KMS-11 (cell line): Measurements from ENCODE around the gene ZIC2.
"Not testable (repeated sequence)": the region's sequence is repeated elsewhere in the genome, so short reads cannot be mapped to it uniquely, and the experiment has no call there.

Experiments used
- H2AFZ ChIP-seq: fragments of 200-600 bp; sonication (generic); 2 replicates; pipeline ENCODE4 v1.6.1; 2016; ENCODE audit warnings: antibody characterized with exemption, mixed run types, low read depth
- H3K27ac ChIP-seq: fragments of 200-600 bp; sonication (generic); 2 replicates; pipeline ENCODE4 v1.6.1; 2016; ENCODE audit warnings: mild to moderate bottlenecking, mixed run types
- H3K27me3 ChIP-seq: fragments of 200-600 bp; sonication (generic); 2 replicates; pipeline ENCODE4 v1.6.1; 2017; ENCODE audit warnings: mild to moderate bottlenecking, low read depth, mixed run types, moderate library complexity; ENCODE audit not compliant: insufficient read depth
- H3K36me3 ChIP-seq: fragments of 200-600 bp; sonication (generic); 2 replicates; pipeline ENCODE4 v1.6.1; 2017; ENCODE audit warnings: mild to moderate bottlenecking, mixed run types; ENCODE audit not compliant: insufficient read depth
- H3K4me1 ChIP-seq: fragments of 200-600 bp; sonication (generic); 2 replicates; pipeline ENCODE4 v1.6.1; 2016; ENCODE audit warnings: mild to moderate bottlenecking, low read depth, mixed run types; ENCODE audit not compliant: poor library complexity, severe bottlenecking
- H3K4me2 ChIP-seq: fragments of 200-600 bp; sonication (generic); 2 replicates; pipeline ENCODE4 v1.7.0; 2016; ENCODE audit warnings: mild to moderate bottlenecking, mixed run types
- H3K4me3 ChIP-seq: fragments of 200-600 bp; sonication (generic); IDR thresholded peaks from 2 replicates; pipeline ENCODE4 v1.6.1; 2017; ENCODE audit warnings: low read depth, low read length, mixed read lengths; ENCODE audit not compliant: insufficient read depth
- H3K79me2 ChIP-seq: fragments of 200-600 bp; sonication (generic); 2 replicates; pipeline ENCODE4 v1.6.1; 2016; ENCODE audit warnings: low read depth, mixed run types; ENCODE audit not compliant: insufficient read depth
- H3K9ac ChIP-seq: fragments of 200-600 bp; sonication (generic); 2 replicates; pipeline ENCODE4 v1.6.1; 2016; ENCODE audit warnings: mild to moderate bottlenecking, mixed run types
- H4K20me1 ChIP-seq: fragments of 200-600 bp; sonication (generic); 2 replicates; pipeline ENCODE4 v1.6.1; 2016; ENCODE audit warnings: mild to moderate bottlenecking, mixed run types; ENCODE audit not compliant: insufficient read depth
- TF ChIP-seq, protein P1 (sequence below): fragments of 200-600 bp; sonication (generic); conservative IDR thresholded peaks from 2 replicates; pipeline ENCODE4 v1.6.1; 2017; ENCODE audit warnings: low read depth, mild to moderate bottlenecking, antibody characterized with exemption, low read length, moderate library complexity, mixed read lengths

The ZIC2 gene

DNA sequence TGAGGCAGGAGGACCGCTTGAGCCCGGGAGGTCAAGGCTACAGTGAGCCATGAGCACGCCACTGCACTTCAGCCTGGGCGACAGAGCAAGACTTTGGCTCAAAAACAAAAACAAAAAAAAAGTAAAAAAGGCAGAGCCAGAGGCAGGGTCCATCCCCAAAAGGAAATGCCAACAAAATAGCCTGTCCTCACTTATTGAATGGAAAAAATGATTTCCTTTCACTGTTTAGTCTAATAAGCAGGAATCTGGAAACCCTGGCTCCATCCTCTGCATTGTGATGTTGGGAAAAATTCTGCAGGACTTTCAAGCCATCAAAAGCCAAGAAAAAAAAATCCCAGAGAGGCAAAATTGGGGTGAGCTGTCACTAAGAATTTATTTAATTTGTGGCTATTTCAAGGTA, 33.2 kb upstream of the ZIC2 start:
- no peaks in the 10 kb centered on the region for H3K36me3 ChIP-seq
- H3K4me2 ChIP-seq = no peak overlapping the region
- H2AFZ ChIP-seq = no peak overlapping the region
- H3K27ac ChIP-seq = no peak overlapping the region
- H3K79me2 ChIP-seq = no peaks in the 10 kb centered on the region
- no peaks in the 10 kb centered on the region for H4K20me1 ChIP-seq
- no peaks in the 10 kb centered on the region for H3K27me3 ChIP-seq
- TF ChIP-seq, protein P1, sequence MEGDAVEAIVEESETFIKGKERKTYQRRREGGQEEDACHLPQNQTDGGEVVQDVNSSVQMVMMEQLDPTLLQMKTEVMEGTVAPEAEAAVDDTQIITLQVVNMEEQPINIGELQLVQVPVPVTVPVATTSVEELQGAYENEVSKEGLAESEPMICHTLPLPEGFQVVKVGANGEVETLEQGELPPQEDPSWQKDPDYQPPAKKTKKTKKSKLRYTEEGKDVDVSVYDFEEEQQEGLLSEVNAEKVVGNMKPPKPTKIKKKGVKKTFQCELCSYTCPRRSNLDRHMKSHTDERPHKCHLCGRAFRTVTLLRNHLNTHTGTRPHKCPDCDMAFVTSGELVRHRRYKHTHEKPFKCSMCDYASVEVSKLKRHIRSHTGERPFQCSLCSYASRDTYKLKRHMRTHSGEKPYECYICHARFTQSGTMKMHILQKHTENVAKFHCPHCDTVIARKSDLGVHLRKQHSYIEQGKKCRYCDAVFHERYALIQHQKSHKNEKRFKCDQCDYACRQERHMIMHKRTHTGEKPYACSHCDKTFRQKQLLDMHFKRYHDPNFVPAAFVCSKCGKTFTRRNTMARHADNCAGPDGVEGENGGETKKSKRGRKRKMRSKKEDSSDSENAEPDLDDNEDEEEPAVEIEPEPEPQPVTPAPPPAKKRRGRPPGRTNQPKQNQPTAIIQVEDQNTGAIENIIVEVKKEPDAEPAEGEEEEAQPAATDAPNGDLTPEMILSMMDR = no peak
- no peak overlapping the region for H3K9ac ChIP-seq
- no peak overlapping the region for H3K4me3 ChIP-seq
- no peaks in the 10 kb centered on the region for H3K4me1 ChIP-seq

DNA sequence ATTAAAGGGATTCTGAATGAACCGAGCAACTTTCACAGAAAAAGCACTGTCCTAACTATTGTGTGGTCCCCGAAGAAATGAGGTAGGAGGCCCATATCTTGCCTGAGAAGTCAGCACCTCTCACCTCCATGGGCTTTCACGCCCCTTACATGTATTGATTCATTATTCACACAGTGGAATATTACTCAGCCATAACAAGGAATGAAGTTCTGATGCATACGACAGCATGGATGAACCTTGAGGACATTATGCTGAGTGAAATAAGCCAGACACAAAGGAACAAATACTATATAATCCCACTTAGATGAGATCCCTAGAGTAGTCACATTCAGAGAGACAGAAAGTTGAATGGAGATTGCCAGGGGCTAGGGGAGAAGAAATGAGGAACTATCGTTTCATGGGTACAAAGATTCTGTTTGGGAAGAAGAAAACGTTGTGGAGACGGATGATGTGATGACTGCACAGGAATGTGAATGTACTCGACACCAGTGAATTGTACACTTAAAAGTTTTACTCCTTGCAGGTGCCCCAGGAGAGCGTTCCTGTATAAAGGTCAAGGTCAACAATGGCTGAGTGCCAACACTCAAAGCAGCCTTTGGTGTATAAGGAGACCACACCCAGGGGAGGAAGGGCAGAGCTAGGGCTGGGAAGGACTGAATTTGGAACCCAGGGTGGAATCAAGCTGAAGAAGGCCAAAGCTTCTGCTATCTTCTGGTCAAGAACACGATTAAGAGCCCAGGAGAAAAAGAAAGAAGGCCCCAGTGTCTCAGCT, 32.5 kb upstream of the ZIC2 start:
- Histone ChIP-seq H3K4me2 (no peak overlapping the region), H3K79me2 (no peaks in the 10 kb centered on the region), H3K27ac (no peak overlapping the region), H3K36me3 (no peaks in the 10 kb centered on the region), H3K27me3 (no peaks in the 10 kb centered on the region), H3K9ac (no peak overlapping the region), H4K20me1 (no peaks in the 10 kb centered on the region), H3K4me1 (no peaks in the 10 kb centered on the region), H2AFZ (no peak overlapping the region), H3K4me3 (no peak overlapping the region)
- TF ChIP-seq, protein P1 = no peak

DNA sequence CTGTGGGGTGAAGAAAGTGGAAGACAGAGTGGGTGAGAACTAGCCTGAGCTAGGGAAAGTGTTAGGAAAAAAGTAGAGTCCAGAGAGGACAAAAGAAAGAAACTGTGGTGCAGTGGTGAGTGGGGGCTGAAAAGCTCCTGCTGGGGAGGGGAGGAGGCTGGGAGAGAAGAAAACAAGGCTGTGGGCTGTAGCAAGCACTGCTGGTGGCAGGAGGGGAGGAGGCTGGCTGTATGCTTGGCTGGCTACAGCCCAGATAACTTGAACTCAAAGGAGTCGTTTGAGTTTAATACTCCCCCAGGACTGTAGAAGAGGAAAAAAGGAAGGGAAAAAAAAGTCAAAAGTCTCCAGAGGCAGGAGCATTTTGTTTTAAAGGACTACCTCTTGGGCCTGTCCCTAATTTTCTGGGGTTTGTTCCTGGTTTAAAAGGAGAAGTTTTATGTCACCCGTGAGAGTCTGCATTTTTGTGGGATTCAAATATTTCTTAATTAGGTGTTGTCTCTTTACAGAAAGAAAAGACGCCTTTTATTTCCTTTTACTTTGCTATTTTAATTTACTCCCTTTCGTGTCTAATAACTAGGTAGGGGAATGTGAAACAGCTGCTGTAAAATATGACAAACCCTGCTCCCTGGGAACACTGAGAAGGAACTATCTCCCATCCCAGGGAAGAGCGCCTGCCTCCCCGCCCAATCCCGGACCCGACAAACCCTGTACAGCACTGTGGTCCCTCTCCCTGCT, 31.7 kb upstream of the ZIC2 start:
- no peak overlapping the region for H3K9ac ChIP-seq
- H3K27me3 ChIP-seq = no peaks in the 10 kb centered on the region
- no peak overlapping the region for H2AFZ ChIP-seq
- no peaks in the 10 kb centered on the region for H3K4me1 ChIP-seq
- no peaks in the 10 kb centered on the region for H3K79me2 ChIP-seq
- H3K36me3 ChIP-seq = no peaks in the 10 kb centered on the region
- H3K4me3 ChIP-seq = no peak overlapping the region
- no peak overlapping the region for H3K27ac ChIP-seq
- no peaks in the 10 kb centered on the region for H4K20me1 ChIP-seq
- H3K4me2 ChIP-seq = no peak overlapping the region
- TF ChIP-seq, protein P1 = no peak

DNA sequence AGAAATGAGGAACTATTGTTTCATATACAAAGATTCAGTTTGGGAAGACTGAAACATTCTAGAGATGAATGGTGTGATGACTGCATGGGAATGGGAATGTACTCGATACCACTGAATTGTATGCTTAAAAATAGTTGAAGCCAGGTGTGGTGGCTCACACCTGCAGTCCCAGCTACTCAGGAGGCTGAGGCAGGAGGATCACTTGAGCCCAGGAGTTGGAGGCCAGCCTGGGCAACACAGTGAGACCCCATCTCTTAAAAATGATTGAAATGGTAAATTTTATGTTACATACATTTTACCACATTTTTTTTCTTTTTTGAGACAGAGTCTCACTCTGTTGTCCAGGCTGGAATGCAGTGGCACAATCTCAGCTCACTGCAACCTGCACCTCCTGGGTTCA, 29.9 kb upstream of the ZIC2 start:
- not testable (repeated sequence) for H4K20me1 ChIP-seq, H3K4me1 ChIP-seq, H3K27me3 ChIP-seq, H3K36me3 ChIP-seq, H2AFZ ChIP-seq, H3K9ac ChIP-seq, H3K4me2 ChIP-seq, H3K4me3 ChIP-seq, H3K27ac ChIP-seq, H3K79me2 ChIP-seq
